Endodermal cell (in vitro differentiated cells): Measurements from ENCODE around the gene CELF6. TPM values are rescaled to one million over a fixed set of nuclear protein-coding genes. Genes with fewer than 3 reads are reported as not detected.
A peak's percentile ranks its signal among the peaks of the same experiment; 100 is the strongest.

Source experiments
- DNase-seq: peaks from one replicate; pipeline ENCODE4 v3.0.0-alpha.2; 2017
- H3K27ac ChIP-seq: 2 replicates; pipeline ENCODE4 v1.5.1; 2013; ENCODE audit warnings: mild to moderate bottlenecking, low read depth, low read length, moderate library complexity
- H3K27me3 ChIP-seq: 2 replicates; pipeline ENCODE4 v1.6.1; 2013; ENCODE audit warnings: mild to moderate bottlenecking, low read length, moderate library complexity; ENCODE audit not compliant: insufficient read depth, control insufficient read depth, poor library complexity, severe bottlenecking
- H3K36me3 ChIP-seq: 2 replicates; pipeline ENCODE4 v1.7.0; 2013; ENCODE audit warnings: mild to moderate bottlenecking, low read length, moderate library complexity; ENCODE audit not compliant: control insufficient read depth, insufficient read depth
- H3K4me1 ChIP-seq: one replicate; pipeline ENCODE4 v1.7.0; 2013; ENCODE audit warnings: low read length; ENCODE audit not compliant: control insufficient read depth, insufficient read depth
- H3K4me3 ChIP-seq: 2 replicates; pipeline ENCODE4 v1.5.1; 2013; ENCODE audit warnings: mild to moderate bottlenecking, low read length, moderate library complexity
- H3K9ac ChIP-seq: 2 replicates; pipeline ENCODE4 v1.6.1; 2013; ENCODE audit warnings: mild to moderate bottlenecking, low read length, moderate library complexity; ENCODE audit not compliant: poor library complexity, severe bottlenecking; ENCODE audit errors: extremely low read depth
- H3K9me3 ChIP-seq: 2 replicates; pipeline ENCODE4 v1.6.1; 2013; ENCODE audit warnings: mild to moderate bottlenecking, low read length, moderate library complexity; ENCODE audit not compliant: control insufficient read depth
- H3K27ac Mint-ChIP-seq: 2 replicates; pipeline ENCODE4 v1.8.0; 2020; ENCODE audit warnings: mixed read lengths
- H3K27me3 Mint-ChIP-seq: 2 replicates; pipeline ENCODE4 v1.8.0; 2021; ENCODE audit warnings: mild to moderate bottlenecking, mixed read lengths; ENCODE audit not compliant: insufficient read depth
- H3K36me3 Mint-ChIP-seq: 2 replicates; pipeline ENCODE4 v1.8.0; 2020; ENCODE audit warnings: low read depth, mixed read lengths
- H3K4me1 Mint-ChIP-seq: 2 replicates; pipeline ENCODE4 v1.8.0; 2020; ENCODE audit warnings: mixed read lengths
- H3K4me3 Mint-ChIP-seq: 2 replicates; pipeline ENCODE4 v1.8.0; 2020; ENCODE audit warnings: mild to moderate bottlenecking, moderate library complexity, mixed read lengths
- H3K9me3 Mint-ChIP-seq: 2 replicates; pipeline ENCODE4 v1.8.0; 2020; ENCODE audit warnings: mild to moderate bottlenecking, mixed read lengths
- WGBS, 2 experiments: methylation state at CpG; one replicate each; pipeline versions ENCODE4 v1.1.5 to v1.1.7; 2013; ENCODE audit warnings: missing lambda C conversion rate in 2 of 2, mixed read lengths in 1 of 2; ENCODE audit not compliant: insufficient coverage in 1 of 2, insufficient read length in 1 of 2; 5-methylcytosine and 5-hydroxymethylcytosine counted together
- total RNA-seq, 2 donors: library from RNA; stranded (reverse); fragmentation: NEBNext Ultra II Directional in 1 of 2; extraction: Animal tissue kit (Norgen Biotek cat#: 25700) in 1 of 2; gene quantifications; 2 replicates in 1 of 2; 3 replicates in 1 of 2; pipeline ENCODE4 v1.2.1, GENCODE V29; 2021
- TF ChIP-seq, protein P1 (sequence below): fragments of 200-600 bp; sonication (generic); conservative IDR thresholded peaks from 2 replicates; pipeline ENCODE4 v1.5.0; 2021; ENCODE audit warnings: antibody characterized with exemption, mild to moderate bottlenecking

The CELF6 gene
- total RNA-seq, 2 donors from 2014 or later = 0.46 to 0.62 TPM

DNA sequence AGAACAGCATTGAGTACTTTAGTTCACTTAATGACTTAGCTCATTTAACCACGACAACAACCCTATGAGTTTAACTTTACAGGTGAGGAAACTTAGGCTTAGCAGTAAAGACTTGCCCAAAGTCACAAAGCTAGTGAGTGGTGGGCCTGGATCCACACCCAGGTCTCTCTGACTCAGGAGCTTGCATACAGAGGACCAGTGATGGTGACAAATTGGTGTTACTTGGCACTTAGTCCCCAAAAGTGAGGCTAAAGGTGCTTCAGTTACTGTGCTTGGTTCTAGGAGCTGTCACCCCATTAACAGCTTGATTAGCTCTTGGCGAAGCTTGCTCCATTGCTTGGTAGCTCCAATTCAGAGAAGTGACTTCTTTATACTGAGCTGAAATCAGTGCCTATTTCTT lies 6.1 kb downstream of the CELF6 start:
- H3K27me3 ChIP-seq = peaks cover 60% of the 10 kb centered on the region
- no peaks in the 10 kb centered on the region for H3K9me3 Mint-ChIP-seq
- no peaks in the 10 kb centered on the region for H3K36me3 Mint-ChIP-seq
- no peaks in the 10 kb centered on the region for H3K4me1 ChIP-seq
- no peaks in the 10 kb centered on the region for H3K9me3 ChIP-seq
- peaks cover 62% of the 10 kb centered on the region for H3K27me3 Mint-ChIP-seq
- TF ChIP-seq, protein P1, sequence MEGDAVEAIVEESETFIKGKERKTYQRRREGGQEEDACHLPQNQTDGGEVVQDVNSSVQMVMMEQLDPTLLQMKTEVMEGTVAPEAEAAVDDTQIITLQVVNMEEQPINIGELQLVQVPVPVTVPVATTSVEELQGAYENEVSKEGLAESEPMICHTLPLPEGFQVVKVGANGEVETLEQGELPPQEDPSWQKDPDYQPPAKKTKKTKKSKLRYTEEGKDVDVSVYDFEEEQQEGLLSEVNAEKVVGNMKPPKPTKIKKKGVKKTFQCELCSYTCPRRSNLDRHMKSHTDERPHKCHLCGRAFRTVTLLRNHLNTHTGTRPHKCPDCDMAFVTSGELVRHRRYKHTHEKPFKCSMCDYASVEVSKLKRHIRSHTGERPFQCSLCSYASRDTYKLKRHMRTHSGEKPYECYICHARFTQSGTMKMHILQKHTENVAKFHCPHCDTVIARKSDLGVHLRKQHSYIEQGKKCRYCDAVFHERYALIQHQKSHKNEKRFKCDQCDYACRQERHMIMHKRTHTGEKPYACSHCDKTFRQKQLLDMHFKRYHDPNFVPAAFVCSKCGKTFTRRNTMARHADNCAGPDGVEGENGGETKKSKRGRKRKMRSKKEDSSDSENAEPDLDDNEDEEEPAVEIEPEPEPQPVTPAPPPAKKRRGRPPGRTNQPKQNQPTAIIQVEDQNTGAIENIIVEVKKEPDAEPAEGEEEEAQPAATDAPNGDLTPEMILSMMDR = no peak
- no peak overlapping the region for H3K9ac ChIP-seq
- no peak for DNase-seq
- 80 to 100% methylated on average over 1 to 2 of the region's 2 CpGs for WGBS, 2 experiments
- no peak overlapping the region for H3K27ac Mint-ChIP-seq
- H3K4me3 Mint-ChIP-seq = no peak overlapping the region
- no peaks in the 10 kb centered on the region for H3K36me3 ChIP-seq
- no peak overlapping the region for H3K27ac ChIP-seq
- H3K4me3 ChIP-seq = no peak overlapping the region
- no peaks in the 10 kb centered on the region for H3K4me1 Mint-ChIP-seq

DNA sequence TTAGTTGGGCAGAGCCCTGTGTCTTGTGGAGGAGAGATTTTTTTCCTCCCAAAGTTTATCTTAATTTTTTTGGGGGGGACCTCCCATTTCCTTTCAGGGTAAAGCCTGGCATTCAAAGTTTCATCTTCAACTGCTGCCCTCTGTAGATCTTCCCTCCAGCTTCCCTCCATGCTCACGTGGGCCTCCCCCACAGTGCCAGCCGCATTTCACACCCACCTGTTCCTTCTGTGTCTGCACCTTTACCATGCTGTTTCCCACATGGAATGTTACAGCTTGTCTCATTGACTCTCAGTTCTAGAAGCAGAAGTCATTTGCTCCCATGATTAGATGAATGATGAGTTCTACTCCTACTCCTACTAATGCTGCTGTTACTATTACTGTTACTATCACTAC lies 6.5 kb downstream of the CELF6 start:
- Mint-ChIP-seq H3K27ac (no peak overlapping the region), H3K4me1 (no peaks in the 10 kb centered on the region), H3K9me3 (no peaks in the 10 kb centered on the region), H3K4me3 (no peak overlapping the region), H3K27me3 (peaks cover 58% of the 10 kb centered on the region), H3K36me3 (no peaks in the 10 kb centered on the region)
- TF ChIP-seq, protein P1 = no peak
- no peaks in the 10 kb centered on the region for H3K4me1 ChIP-seq
- no peak overlapping the region for H3K9ac ChIP-seq
- no peaks in the 10 kb centered on the region for H3K36me3 ChIP-seq
- no peak overlapping the region for H3K27ac ChIP-seq
- peaks cover 59% of the 10 kb centered on the region for H3K27me3 ChIP-seq
- no peak for DNase-seq
- H3K9me3 ChIP-seq = no peaks in the 10 kb centered on the region
- H3K4me3 ChIP-seq = no peak overlapping the region
- 76 to 85% methylated on average over 2 of the region's 2 CpGs for WGBS, 2 experiments

- H3K27ac Mint-ChIP-seq = no peak overlapping the region
Measured at GRCh38 chr15:72312605-72313447, 7.1 kb downstream of the CELF6 start.

More at GRCh38 chr15:72312605-72313447, 7.1 kb downstream of the CELF6 start:
- no peak overlapping the region for H3K9ac ChIP-seq
- no peak overlapping the region for H3K4me3 ChIP-seq
- no peaks in the 10 kb centered on the region for H3K9me3 ChIP-seq
- H3K4me1 Mint-ChIP-seq = no peaks in the 10 kb centered on the region
- no peak overlapping the region for H3K27ac ChIP-seq
- 56 to 100% methylated on average over 1 to 2 of the region's 2 CpGs for WGBS, 2 experiments
- H3K36me3 Mint-ChIP-seq = no peaks in the 10 kb centered on the region
- H3K27me3 ChIP-seq = peaks cover 58% of the 10 kb centered on the region
- no peaks in the 10 kb centered on the region for H3K4me1 ChIP-seq
- TF ChIP-seq, protein P1 = peak; percentile 89
- no peaks in the 10 kb centered on the region for H3K9me3 Mint-ChIP-seq
- H3K27me3 Mint-ChIP-seq = peaks cover 55% of the 10 kb centered on the region
- no peak overlapping the region for H3K4me3 Mint-ChIP-seq
- DNase-seq = peak; percentile 91
- H3K36me3 ChIP-seq = no peaks in the 10 kb centered on the region
